HEK293 (cell line): ENCODE measurements around the gene COMP.

Experiments used
- FEZF1 ChIP-seq: fragments of 450-650 bp; formaldehyde crosslinking; IDR thresholded peaks from 2 replicates; pipeline ENCODE4 v1.5.1; 2016; ENCODE audit warnings: missing biosample characterization, missing genetic modification characterization
- KLF8 ChIP-seq: fragments of 450-650 bp; formaldehyde crosslinking; IDR thresholded peaks from 2 replicates; pipeline ENCODE4 v1.5.1; 2016; ENCODE audit warnings: missing biosample characterization, missing genetic modification characterization
- MZF1 ChIP-seq: fragments of 450-650 bp; formaldehyde crosslinking; IDR thresholded peaks from 2 replicates; pipeline ENCODE4 v1.5.1; 2017; ENCODE audit warnings: missing biosample characterization, missing genetic modification characterization, borderline replicate concordance
- OSR2 ChIP-seq: fragments of 450-650 bp; formaldehyde crosslinking; IDR thresholded peaks from 2 replicates; pipeline ENCODE4 v1.5.1; 2016; ENCODE audit warnings: missing biosample characterization, missing genetic modification characterization
- SALL2 ChIP-seq: fragments of 450-650 bp; formaldehyde crosslinking; IDR thresholded peaks from 2 replicates; pipeline ENCODE4 v1.5.0; 2017; ENCODE audit warnings: missing biosample characterization, mild to moderate bottlenecking, missing genetic modification characterization, borderline replicate concordance
- SP3 ChIP-seq: fragments of 450-650 bp; formaldehyde crosslinking; IDR thresholded peaks from 2 replicates; pipeline ENCODE4 v1.5.1; 2016; ENCODE audit warnings: missing biosample characterization, missing genetic modification characterization
- ZBTB1 ChIP-seq: fragments of 450-650 bp; formaldehyde crosslinking; IDR thresholded peaks from 2 replicates; pipeline ENCODE4 v1.5.1; 2016; ENCODE audit warnings: missing biosample characterization, missing genetic modification characterization
- ZBTB20 ChIP-seq: fragments of 450-650 bp; formaldehyde crosslinking; IDR thresholded peaks from 2 replicates; pipeline ENCODE4 v1.5.1; 2016; ENCODE audit warnings: missing biosample characterization, missing genetic modification characterization
- ZBTB48 ChIP-seq: fragments of 450-650 bp; formaldehyde crosslinking; IDR thresholded peaks from 2 replicates; pipeline ENCODE4 v1.5.1; 2016; ENCODE audit warnings: missing biosample characterization, missing genetic modification characterization
- ZNF146 ChIP-seq: fragments of 450-650 bp; formaldehyde crosslinking; IDR thresholded peaks from 2 replicates; pipeline ENCODE4 v1.5.1; 2016; ENCODE audit warnings: missing biosample characterization, missing genetic modification characterization
- ZNF16 ChIP-seq: fragments of 450-650 bp; formaldehyde crosslinking; IDR thresholded peaks from 2 replicates; pipeline ENCODE4 v1.5.1; 2016; ENCODE audit warnings: low read depth, missing biosample characterization, missing genetic modification characterization
- ZNF223 ChIP-seq: fragments of 450-650 bp; formaldehyde crosslinking; IDR thresholded peaks from 2 replicates; pipeline ENCODE4 v1.5.1; 2016; ENCODE audit warnings: missing biosample characterization, missing genetic modification characterization
- ZNF311 ChIP-seq: fragments of 450-650 bp; formaldehyde crosslinking; IDR thresholded peaks from 2 replicates; pipeline ENCODE4 v1.5.1; 2017; ENCODE audit warnings: missing biosample characterization, missing genetic modification characterization, borderline replicate concordance
- ZNF324 ChIP-seq: fragments of 450-650 bp; formaldehyde crosslinking; IDR thresholded peaks from 2 replicates; pipeline ENCODE4 v1.5.1; 2016; ENCODE audit warnings: missing biosample characterization, missing genetic modification characterization
- ZNF366 ChIP-seq: fragments of 450-650 bp; formaldehyde crosslinking; conservative IDR thresholded peaks from 2 replicates; pipeline ENCODE4 v1.5.1; 2016; ENCODE audit warnings: missing biosample characterization, missing genetic modification characterization
- ZNF473 ChIP-seq: fragments of 450-650 bp; formaldehyde crosslinking; IDR thresholded peaks from 2 replicates; pipeline ENCODE4 v1.5.1; 2017; ENCODE audit warnings: missing biosample characterization, missing genetic modification characterization
- ZNF510 ChIP-seq: fragments of 450-650 bp; formaldehyde crosslinking; IDR thresholded peaks from 2 replicates; pipeline ENCODE4 v1.5.1; 2018; ENCODE audit warnings: mild to moderate bottlenecking, missing genetic modification characterization, missing biosample characterization; ENCODE audit not compliant: insufficient replicate concordance
- ZNF521 ChIP-seq: fragments of 450-650 bp; formaldehyde crosslinking; IDR thresholded peaks from 2 replicates; pipeline ENCODE4 v1.5.1; 2017; ENCODE audit warnings: missing biosample characterization, mild to moderate bottlenecking, missing genetic modification characterization
- ZNF596 ChIP-seq: fragments of 450-650 bp; IDR thresholded peaks from 2 replicates; pipeline ENCODE4 v1.5.0; 2018; ENCODE audit warnings: missing biosample characterization, mild to moderate bottlenecking, missing genetic modification characterization, moderate library complexity
- ZNF624 ChIP-seq: fragments of 450-650 bp; formaldehyde crosslinking; IDR thresholded peaks from 2 replicates; pipeline ENCODE4 v1.5.1; 2017; ENCODE audit warnings: missing biosample characterization, missing genetic modification characterization
- ZNF664 ChIP-seq: fragments of 450-650 bp; formaldehyde crosslinking; IDR thresholded peaks from 2 replicates; pipeline ENCODE4 v1.5.1; 2016; ENCODE audit warnings: missing biosample characterization, missing genetic modification characterization
- ZNF701 ChIP-seq: fragments of 450-650 bp; formaldehyde crosslinking; IDR thresholded peaks from 2 replicates; pipeline ENCODE4 v1.5.1; 2016; ENCODE audit warnings: missing biosample characterization, missing genetic modification characterization
- ZNF76 ChIP-seq: fragments of 450-650 bp; formaldehyde crosslinking; IDR thresholded peaks from 2 replicates; pipeline ENCODE4; 2016; ENCODE audit warnings: low read depth, missing biosample characterization, missing genetic modification characterization, borderline replicate concordance
- ZNF776 ChIP-seq: fragments of 450-650 bp; formaldehyde crosslinking; IDR thresholded peaks from 2 replicates; pipeline ENCODE4 v1.5.0; 2017; ENCODE audit warnings: missing biosample characterization, missing genetic modification characterization, borderline replicate concordance
- ZNF777 ChIP-seq: fragments of 450-650 bp; formaldehyde crosslinking; IDR thresholded peaks from 2 replicates; pipeline ENCODE4 v1.5.1; 2017; ENCODE audit warnings: missing biosample characterization, missing genetic modification characterization, borderline replicate concordance
- ZNF792 ChIP-seq: fragments of 450-650 bp; formaldehyde crosslinking; IDR thresholded peaks from 2 replicates; pipeline ENCODE4 v1.5.1; 2016; ENCODE audit warnings: missing biosample characterization, missing genetic modification characterization
- ZNF837 ChIP-seq: fragments of 450-650 bp; formaldehyde crosslinking; IDR thresholded peaks from 2 replicates; pipeline ENCODE4 v1.5.1; 2016; ENCODE audit warnings: missing biosample characterization, missing genetic modification characterization
- TF ChIP-seq, protein P1 (sequence below): fragments of 450-650 bp; formaldehyde crosslinking; IDR thresholded peaks from 2 replicates; pipeline ENCODE4 v1.5.1; 2016; ENCODE audit warnings: missing biosample characterization, missing genetic modification characterization
- TF ChIP-seq, protein P2 (sequence below): fragments of 450-650 bp; formaldehyde crosslinking; optimal IDR thresholded peaks from 2 replicates; pipeline ENCODE3; 2016; ENCODE audit warnings: missing biosample characterization, mild to moderate bottlenecking, missing genetic modification characterization
- TF ChIP-seq, protein P3 (sequence below): fragments of 450-650 bp; formaldehyde crosslinking; IDR thresholded peaks from 2 replicates; pipeline ENCODE4 v1.5.1; 2016; ENCODE audit warnings: missing biosample characterization, missing genetic modification characterization
- TF ChIP-seq, protein P4 (sequence below): fragments of 450-650 bp; formaldehyde crosslinking; IDR thresholded peaks from 2 replicates; pipeline ENCODE4 v1.5.1; 2016; ENCODE audit warnings: missing biosample characterization, missing genetic modification characterization
- TF ChIP-seq, protein P5 (sequence below): fragments of 450-650 bp; formaldehyde crosslinking; IDR thresholded peaks from 2 replicates; pipeline ENCODE4 v1.5.1; 2016; ENCODE audit warnings: missing biosample characterization, missing genetic modification characterization

Gene COMP

DNA sequence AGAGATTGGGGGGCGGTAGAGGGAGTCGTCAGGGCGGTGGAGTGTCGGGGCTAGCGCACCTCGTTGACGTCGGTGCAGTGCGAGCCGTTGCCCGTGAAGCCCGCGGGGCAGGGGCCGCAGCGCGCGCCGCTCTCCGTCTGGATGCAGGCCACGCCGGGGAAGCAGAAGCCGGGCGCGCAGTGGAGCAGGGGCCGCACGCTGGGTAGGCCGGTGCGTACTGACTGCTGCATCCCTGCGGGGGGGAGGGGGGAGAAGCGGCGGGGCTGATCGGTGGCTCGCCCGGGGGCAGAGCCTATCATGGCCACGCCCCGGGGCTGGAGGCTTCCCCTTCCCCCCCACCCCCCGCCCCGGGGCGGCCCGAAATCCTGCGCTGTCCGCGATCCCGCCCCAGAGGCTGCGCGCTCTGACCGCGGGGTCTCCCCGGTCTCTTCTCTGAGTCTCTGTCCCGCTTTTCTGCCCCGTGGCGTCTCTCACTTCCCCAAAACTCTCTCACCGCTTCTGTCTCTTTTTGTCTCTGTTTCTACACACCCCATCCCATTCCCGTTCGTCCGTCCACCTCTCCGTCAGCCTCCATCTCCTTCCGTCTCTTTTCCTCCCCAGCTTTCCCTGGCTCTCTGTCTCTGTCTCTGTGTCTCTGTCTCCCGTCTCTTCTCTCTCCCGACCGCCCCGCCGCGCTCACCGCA lies 1.1 kb downstream of the COMP start (continued):
- TF ChIP-seq, protein P1, sequence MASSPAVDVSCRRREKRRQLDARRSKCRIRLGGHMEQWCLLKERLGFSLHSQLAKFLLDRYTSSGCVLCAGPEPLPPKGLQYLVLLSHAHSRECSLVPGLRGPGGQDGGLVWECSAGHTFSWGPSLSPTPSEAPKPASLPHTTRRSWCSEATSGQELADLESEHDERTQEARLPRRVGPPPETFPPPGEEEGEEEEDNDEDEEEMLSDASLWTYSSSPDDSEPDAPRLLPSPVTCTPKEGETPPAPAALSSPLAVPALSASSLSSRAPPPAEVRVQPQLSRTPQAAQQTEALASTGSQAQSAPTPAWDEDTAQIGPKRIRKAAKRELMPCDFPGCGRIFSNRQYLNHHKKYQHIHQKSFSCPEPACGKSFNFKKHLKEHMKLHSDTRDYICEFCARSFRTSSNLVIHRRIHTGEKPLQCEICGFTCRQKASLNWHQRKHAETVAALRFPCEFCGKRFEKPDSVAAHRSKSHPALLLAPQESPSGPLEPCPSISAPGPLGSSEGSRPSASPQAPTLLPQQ = no peak
- TF ChIP-seq ZNF776 (tag by site-specific recombination) = no peak
- peak; percentile 56; the same call in 1 of the 2 replicates for TF ChIP-seq OSR2 (tag by site-specific recombination)
- TF ChIP-seq ZNF473 = no peak
- TF ChIP-seq ZNF777 (tag by site-specific recombination) = 0 out of 2 replicates have a peak, but pooled peaks have one; percentile 42
- TF ChIP-seq ZNF16 (tag by site-specific recombination) = no peak
- TF ChIP-seq ZNF596 (tag by site-specific recombination) = no peak
- TF ChIP-seq ZNF664 = no peak
- no peak for TF ChIP-seq FEZF1 (tag by site-specific recombination)
- no peak for TF ChIP-seq ZNF792
- TF ChIP-seq, protein P2, sequence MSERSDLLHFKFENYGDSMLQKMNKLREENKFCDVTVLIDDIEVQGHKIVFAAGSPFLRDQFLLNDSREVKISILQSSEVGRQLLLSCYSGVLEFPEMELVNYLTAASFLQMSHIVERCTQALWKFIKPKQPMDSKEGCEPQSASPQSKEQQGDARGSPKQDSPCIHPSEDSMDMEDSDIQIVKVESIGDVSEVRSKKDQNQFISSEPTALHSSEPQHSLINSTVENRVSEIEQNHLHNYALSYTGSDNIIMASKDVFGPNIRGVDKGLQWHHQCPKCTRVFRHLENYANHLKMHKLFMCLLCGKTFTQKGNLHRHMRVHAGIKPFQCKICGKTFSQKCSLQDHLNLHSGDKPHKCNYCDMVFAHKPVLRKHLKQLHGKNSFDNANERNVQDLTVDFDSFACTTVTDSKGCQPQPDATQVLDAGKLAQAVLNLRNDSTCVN (tag by site-specific recombination) = peak; percentile 66
- TF ChIP-seq, protein P3, sequence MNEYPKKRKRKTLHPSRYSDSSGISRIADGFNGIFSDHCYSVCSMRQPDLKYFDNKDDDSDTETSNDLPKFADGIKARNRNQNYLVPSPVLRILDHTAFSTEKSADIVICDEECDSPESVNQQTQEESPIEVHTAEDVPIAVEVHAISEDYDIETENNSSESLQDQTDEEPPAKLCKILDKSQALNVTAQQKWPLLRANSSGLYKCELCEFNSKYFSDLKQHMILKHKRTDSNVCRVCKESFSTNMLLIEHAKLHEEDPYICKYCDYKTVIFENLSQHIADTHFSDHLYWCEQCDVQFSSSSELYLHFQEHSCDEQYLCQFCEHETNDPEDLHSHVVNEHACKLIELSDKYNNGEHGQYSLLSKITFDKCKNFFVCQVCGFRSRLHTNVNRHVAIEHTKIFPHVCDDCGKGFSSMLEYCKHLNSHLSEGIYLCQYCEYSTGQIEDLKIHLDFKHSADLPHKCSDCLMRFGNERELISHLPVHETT (tag by site-specific recombination) = no peak
- no peak for TF ChIP-seq ZNF624 (tag by site-specific recombination)
- TF ChIP-seq, protein P4, sequence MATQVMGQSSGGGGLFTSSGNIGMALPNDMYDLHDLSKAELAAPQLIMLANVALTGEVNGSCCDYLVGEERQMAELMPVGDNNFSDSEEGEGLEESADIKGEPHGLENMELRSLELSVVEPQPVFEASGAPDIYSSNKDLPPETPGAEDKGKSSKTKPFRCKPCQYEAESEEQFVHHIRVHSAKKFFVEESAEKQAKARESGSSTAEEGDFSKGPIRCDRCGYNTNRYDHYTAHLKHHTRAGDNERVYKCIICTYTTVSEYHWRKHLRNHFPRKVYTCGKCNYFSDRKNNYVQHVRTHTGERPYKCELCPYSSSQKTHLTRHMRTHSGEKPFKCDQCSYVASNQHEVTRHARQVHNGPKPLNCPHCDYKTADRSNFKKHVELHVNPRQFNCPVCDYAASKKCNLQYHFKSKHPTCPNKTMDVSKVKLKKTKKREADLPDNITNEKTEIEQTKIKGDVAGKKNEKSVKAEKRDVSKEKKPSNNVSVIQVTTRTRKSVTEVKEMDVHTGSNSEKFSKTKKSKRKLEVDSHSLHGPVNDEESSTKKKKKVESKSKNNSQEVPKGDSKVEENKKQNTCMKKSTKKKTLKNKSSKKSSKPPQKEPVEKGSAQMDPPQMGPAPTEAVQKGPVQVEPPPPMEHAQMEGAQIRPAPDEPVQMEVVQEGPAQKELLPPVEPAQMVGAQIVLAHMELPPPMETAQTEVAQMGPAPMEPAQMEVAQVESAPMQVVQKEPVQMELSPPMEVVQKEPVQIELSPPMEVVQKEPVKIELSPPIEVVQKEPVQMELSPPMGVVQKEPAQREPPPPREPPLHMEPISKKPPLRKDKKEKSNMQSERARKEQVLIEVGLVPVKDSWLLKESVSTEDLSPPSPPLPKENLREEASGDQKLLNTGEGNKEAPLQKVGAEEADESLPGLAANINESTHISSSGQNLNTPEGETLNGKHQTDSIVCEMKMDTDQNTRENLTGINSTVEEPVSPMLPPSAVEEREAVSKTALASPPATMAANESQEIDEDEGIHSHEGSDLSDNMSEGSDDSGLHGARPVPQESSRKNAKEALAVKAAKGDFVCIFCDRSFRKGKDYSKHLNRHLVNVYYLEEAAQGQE (tag by site-specific recombination) = no peak
- TF ChIP-seq ZBTB20 = peak; percentile 29; the same call in 1 of the 2 replicates
- TF ChIP-seq ZNF324 (tag by site-specific recombination) = no peak
- TF ChIP-seq, protein P5, sequence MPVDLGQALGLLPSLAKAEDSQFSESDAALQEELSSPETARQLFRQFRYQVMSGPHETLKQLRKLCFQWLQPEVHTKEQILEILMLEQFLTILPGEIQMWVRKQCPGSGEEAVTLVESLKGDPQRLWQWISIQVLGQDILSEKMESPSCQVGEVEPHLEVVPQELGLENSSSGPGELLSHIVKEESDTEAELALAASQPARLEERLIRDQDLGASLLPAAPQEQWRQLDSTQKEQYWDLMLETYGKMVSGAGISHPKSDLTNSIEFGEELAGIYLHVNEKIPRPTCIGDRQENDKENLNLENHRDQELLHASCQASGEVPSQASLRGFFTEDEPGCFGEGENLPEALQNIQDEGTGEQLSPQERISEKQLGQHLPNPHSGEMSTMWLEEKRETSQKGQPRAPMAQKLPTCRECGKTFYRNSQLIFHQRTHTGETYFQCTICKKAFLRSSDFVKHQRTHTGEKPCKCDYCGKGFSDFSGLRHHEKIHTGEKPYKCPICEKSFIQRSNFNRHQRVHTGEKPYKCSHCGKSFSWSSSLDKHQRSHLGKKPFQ (tag by site-specific recombination) = no peak
- TF ChIP-seq ZNF510 (tag by site-specific recombination) = no peak
- TF ChIP-seq ZNF311 = no peak
- no peak for TF ChIP-seq ZBTB1
- TF ChIP-seq ZNF701 (tag by site-specific recombination) = no peak
- peak; percentile 50 for TF ChIP-seq SP3 (tag by site-specific recombination)
- TF ChIP-seq ZNF146 (tag by site-specific recombination) = no peak
- no peak for TF ChIP-seq SALL2
- TF ChIP-seq ZBTB48 (tag by site-specific recombination) = no peak
- no peak for TF ChIP-seq ZNF223
- TF ChIP-seq ZNF837 (tag by site-specific recombination) = no peak
- TF ChIP-seq ZNF76 (tag by site-specific recombination) = no peak; the same call in 1 of the 2 replicates
- peak; percentile 62 for TF ChIP-seq ZNF366 (tag by site-specific recombination)
- no peak for TF ChIP-seq ZNF521 (tag by site-specific recombination)
- no peak for TF ChIP-seq KLF8
- TF ChIP-seq MZF1 (tag by site-specific recombination) = no peak
